Ascending aorta (tissue), 2 donors: Measurements from ENCODE around the gene ADGRF5. TPM values are rescaled to one million over a fixed set of nuclear protein-coding genes. Genes with fewer than 3 reads are reported as not detected.

Experiments
- DNase-seq, 2 donors: peaks; one replicate each; pipeline ENCODE4 v3.0.0-alpha.2; 2019; ENCODE audit warnings: low spot score in 2 of 2
- H3K27ac ChIP-seq, 2 donors: fragments of 200-600 bp; sonication (generic); one replicate each; pipeline ENCODE4 v1.5.1; 2016 to 2017; ENCODE audit warnings: mild to moderate bottlenecking in 1 of 2
- H3K27me3 ChIP-seq: fragments of 200-600 bp; sonication (generic); one replicate; pipeline ENCODE4 v1.5.1; 2017
- H3K36me3 ChIP-seq, 2 donors: fragments of 200-600 bp; sonication (generic); one replicate each; pipeline ENCODE4 v1.5.1; 2016
- H3K4me1 ChIP-seq, 2 donors: fragments of 200-600 bp; sonication (generic); one replicate each; pipeline ENCODE4 v1.5.1; 2016 to 2017; ENCODE audit warnings: mild to moderate bottlenecking in 1 of 2
- H3K4me3 ChIP-seq, 2 donors: fragments of 200-600 bp; sonication (generic); one replicate each; pipeline ENCODE4 v1.5.1; 2016 to 2017; ENCODE audit warnings: mild to moderate bottlenecking in 1 of 2
- H3K9me3 ChIP-seq, 2 donors: fragments of 200-600 bp; sonication (generic); one replicate each; pipeline ENCODE4 v1.5.1; 2016
- intact Hi-C: fragments of 100-400 bp; cut with DNase I; formaldehyde crosslinking; loops from one replicate; pipeline ENCODE4 v1.15.1; 2023
- total RNA-seq: library from RNA; depleted of rRNA; stranded (reverse); fragments of >200 nt; gene quantifications from one replicate; pipeline ENCODE4 v1.1.0, GENCODE V29; 2016
- TF ChIP-seq, protein P1 (sequence below), 3 experiments: fragments of 200-600 bp in 2 of 3; fragments of 450-650 bp in 1 of 3; sonication (generic) in 2 of 3; IDR thresholded peaks; one replicate each; pipeline ENCODE4 v1.5.1; 2016 to 2019; ENCODE audit warnings: antibody characterized with exemption in 3 of 3, mild to moderate bottlenecking in 1 of 3, moderate library complexity in 1 of 3

Gene ADGRF5
- total RNA-seq, 1 donor from 2014 or later: 29.6 TPM

DNA sequence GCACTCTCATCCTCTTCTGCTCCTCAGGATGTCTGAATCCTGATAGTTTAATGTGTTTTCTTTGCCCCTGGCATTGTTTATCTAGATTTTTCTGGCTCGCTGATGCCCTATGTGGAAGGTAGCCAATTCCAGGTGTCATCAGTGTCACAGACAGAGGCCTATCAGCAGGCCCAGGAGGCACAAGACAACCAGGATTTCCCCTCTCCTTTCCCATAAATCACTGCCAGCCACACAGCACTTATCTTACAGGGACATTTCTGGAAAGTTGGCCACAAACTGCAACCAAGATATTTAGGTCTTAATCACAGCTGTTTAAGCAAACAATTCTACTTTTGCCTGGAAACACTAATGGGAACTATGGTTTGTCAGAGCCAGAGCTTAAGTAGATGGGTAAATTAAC, 28.1 kb downstream of the ADGRF5 start:
- TF ChIP-seq, protein P1, sequence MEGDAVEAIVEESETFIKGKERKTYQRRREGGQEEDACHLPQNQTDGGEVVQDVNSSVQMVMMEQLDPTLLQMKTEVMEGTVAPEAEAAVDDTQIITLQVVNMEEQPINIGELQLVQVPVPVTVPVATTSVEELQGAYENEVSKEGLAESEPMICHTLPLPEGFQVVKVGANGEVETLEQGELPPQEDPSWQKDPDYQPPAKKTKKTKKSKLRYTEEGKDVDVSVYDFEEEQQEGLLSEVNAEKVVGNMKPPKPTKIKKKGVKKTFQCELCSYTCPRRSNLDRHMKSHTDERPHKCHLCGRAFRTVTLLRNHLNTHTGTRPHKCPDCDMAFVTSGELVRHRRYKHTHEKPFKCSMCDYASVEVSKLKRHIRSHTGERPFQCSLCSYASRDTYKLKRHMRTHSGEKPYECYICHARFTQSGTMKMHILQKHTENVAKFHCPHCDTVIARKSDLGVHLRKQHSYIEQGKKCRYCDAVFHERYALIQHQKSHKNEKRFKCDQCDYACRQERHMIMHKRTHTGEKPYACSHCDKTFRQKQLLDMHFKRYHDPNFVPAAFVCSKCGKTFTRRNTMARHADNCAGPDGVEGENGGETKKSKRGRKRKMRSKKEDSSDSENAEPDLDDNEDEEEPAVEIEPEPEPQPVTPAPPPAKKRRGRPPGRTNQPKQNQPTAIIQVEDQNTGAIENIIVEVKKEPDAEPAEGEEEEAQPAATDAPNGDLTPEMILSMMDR (IDR thresholded peaks at IDR 0.05): no peak
- H3K27ac ChIP-seq: no peak overlapping the region
- H3K9me3 ChIP-seq: no peaks in the 10 kb centered on the region
- H3K36me3 ChIP-seq: no peaks in the 10 kb centered on the region
- no peaks in the 10 kb centered on the region for H3K4me1 ChIP-seq
- DNase-seq: no peak
- intact Hi-C loops: no loop called here
- H3K4me3 ChIP-seq: no peak overlapping the region
- H3K27me3 ChIP-seq: no peaks in the 10 kb centered on the region

DNA sequence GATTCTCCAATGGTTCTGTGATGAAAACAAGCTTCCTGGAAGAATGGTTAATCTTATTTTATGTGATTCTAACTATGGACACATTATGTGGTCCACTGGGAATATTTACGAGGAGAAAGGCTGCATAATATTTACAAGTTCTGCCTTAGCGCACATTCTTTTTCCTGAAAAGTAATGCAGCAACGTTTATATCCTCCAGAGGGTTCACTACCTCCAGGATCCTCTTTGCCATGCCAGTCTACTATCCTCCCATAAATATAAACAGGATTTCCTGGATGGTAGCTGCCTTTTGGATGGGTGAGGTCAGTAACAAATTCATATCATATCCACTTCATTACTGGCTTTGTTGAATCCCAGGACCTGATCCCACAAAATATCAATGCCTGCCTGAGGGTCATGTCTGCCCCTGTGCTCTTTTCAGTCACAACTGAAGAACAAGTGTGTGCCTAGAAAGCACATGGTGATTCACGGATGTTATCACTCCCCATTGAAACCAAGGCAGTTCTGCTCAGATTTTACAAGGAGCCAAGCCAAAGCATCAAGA, 30.4 kb downstream of the ADGRF5 start:
- TF ChIP-seq, protein P1 (IDR thresholded peaks at IDR 0.05): no peak
- Histone ChIP-seq H3K36me3 (no peaks in the 10 kb centered on the region), H3K9me3 (no peaks in the 10 kb centered on the region), H3K27me3 (no peaks in the 10 kb centered on the region), H3K27ac (no peak overlapping the region), H3K4me3 (no peak overlapping the region), H3K4me1 (no peaks in the 10 kb centered on the region)
- intact Hi-C loops: no loop called here
- DNase-seq: no peak

DNA sequence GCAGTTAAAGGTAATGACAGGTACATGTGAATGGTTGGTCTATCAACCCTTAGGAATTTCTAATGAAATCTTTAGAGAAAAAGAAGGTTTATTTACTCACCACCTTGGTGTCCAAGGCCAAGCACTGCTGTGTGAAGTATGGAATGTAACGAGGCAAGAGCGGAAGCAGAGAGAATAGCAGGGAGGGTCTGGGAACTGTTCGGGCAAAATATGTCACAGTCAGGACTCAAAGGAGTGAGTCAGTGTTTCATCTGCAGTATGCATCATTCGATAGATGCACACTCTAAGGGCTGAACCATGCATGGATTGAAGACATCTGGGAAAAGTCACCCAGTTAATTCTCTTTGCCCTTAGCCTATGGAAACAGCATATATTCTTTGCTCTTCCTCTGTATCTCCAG, 33.2 kb downstream of the ADGRF5 start:
- Histone ChIP-seq H3K27me3 (no peaks in the 10 kb centered on the region), H3K4me3 (no peak overlapping the region), H3K4me1 (no peaks in the 10 kb centered on the region), H3K27ac (no peak overlapping the region), H3K9me3 (no peaks in the 10 kb centered on the region), H3K36me3 (no peaks in the 10 kb centered on the region)
- TF ChIP-seq, protein P1 (IDR thresholded peaks at IDR 0.05): no peak
- intact Hi-C loops: no loop called here
- no peak for DNase-seq

DNA sequence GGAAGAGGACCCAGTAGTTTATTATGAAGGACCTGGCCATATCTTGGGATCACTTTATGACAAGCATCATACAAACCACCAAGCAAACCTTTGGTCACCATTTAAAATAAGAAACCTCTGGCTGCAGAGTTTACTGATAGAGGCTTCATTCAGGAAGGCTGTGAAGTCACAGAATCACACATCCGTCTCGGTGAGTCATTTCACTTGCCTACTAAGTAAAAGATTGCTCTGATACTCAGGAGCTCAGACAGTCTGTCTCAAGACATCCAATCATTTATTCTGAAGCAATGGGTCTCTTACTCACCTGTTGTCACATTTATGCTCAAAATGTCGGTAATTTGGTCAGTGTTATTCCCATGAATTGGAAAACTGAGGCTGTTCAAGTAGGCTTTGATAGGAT, 33.7 kb downstream of the ADGRF5 start:
- intact Hi-C loops: no loop called here

DNA sequence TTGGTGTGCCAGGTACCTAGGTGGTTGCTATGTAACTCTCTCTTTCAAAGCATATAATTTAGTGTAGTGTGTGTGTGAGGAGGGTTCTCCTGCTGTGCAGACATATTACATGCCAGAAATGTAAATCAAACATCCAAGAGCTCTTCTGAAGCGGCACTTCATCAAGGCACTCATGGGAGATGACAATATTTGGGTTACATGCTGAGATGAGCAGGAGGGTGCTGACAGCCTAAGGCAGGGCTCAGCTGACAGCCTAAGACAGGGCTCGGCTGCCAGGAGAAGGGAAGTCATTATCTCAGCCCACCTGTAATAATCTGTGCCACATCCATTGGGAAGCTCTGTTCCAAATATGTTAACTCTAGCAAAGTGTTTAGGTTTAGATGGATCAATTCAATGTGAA, 39.1 kb downstream of the ADGRF5 start:
- intact Hi-C loops: no loop called here
- TF ChIP-seq, protein P1 (IDR thresholded peaks at IDR 0.05): no peak

More for the DNA sequence above, 33.7 kb downstream of the ADGRF5 start:
- no peak for DNase-seq
- Histone ChIP-seq H3K27ac (no peak overlapping the region), H3K4me1 (no peaks in the 10 kb centered on the region), H3K9me3 (no peaks in the 10 kb centered on the region), H3K36me3 (no peaks in the 10 kb centered on the region), H3K4me3 (no peak overlapping the region), H3K27me3 (no peaks in the 10 kb centered on the region)
- TF ChIP-seq, protein P1 (IDR thresholded peaks at IDR 0.05): no peak

DNA sequence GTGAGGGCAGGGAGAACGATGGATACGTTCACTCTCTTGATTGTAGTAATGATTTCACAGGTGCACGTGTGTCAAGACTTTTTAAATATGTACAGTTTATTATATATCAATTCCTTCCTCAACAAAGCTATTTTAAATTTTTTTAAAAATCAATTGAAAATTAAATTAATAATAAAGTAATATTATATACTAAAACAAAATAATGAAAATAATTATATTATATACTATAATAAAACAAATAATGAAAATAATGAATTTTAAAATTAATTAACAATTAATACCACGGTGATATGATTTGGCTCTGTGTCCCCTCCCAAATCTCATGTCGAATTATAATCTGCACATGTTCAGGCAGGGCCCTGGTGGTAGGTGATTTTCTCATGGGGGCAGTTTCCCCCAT, 42.7 kb downstream of the ADGRF5 start:
- no peaks in the 10 kb centered on the region for H3K4me1 ChIP-seq
- intact Hi-C loops: no loop called here
- no peak for DNase-seq

More for the DNA sequence above, 39.1 kb downstream of the ADGRF5 start:
- Histone ChIP-seq H3K36me3 (no peaks in the 10 kb centered on the region), H3K9me3 (no peaks in the 10 kb centered on the region), H3K4me1 (no peaks in the 10 kb centered on the region), H3K27me3 (no peaks in the 10 kb centered on the region), H3K4me3 (no peak overlapping the region), H3K27ac (no peak overlapping the region)
- DNase-seq: no peak

More for the DNA sequence above, 42.7 kb downstream of the ADGRF5 start:
- Histone ChIP-seq H3K36me3 (no peaks in the 10 kb centered on the region), H3K27me3 (no peaks in the 10 kb centered on the region), H3K27ac (no peak overlapping the region), H3K9me3 (no peaks in the 10 kb centered on the region), H3K4me3 (no peak overlapping the region)
- TF ChIP-seq, protein P1 (IDR thresholded peaks at IDR 0.05): no peak
